GM18498 (cell line): ENCODE results near the gene SLC22A2.
"Not testable (repeated sequence)": the region's sequence is repeated elsewhere in the genome, so short reads cannot be mapped to it uniquely, and the experiment has no call there.

Source experiments
- ATAC-seq: cut with Tn5 transposase; IDR thresholded peaks from one replicate; pipeline ENCODE4 v1.9.1; 2021; ENCODE audit warnings: mild to moderate bottlenecking, moderate library complexity; ENCODE audit not compliant: unreplicated experiment

Gene SLC22A2

DNA sequence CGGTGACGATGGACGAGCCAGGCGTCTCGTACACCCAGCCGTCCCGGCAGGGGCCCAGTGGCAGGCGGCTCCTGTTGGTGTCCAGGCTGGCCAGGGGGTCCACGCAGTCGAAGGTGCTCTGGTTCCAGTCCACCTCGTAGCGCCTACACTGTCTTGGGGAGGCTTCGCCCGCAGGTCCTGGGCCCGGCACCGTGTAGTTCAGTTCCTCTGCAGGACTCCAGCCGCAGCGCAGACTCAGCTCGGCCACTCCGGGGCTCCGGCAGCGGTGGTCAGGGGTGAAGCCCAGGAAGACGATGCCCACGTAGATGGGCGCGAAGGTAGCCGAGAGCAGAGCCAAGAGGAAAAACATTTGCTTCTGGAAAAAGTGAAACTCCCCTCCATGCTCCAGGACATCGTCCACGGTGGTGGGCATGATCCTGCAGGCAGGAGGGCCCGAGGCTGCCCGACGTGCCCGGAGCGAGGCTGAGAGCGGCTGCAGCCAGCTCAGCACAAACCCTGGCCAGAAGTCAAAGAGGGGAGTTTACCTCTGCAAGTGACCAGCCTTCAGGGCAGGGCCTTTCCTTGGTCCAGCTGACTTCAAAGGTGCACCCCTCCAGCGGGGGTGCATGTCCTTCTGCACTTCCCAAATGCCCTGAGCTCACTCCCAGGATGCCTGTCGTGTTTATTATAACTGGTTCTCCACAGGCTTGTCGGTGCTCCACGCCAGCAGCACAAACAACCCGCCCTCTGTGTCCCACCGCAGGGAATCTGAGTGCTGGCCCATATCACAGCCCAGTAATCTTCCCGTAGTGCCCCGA lies at the start of gene SLC22A2:
SLC22A2 (minus strand) TSS at position 476 of the 797 bp plus-strand sequence; CDS start at position 412, 64 bp downstream.
- no peak for ATAC-seq

DNA sequence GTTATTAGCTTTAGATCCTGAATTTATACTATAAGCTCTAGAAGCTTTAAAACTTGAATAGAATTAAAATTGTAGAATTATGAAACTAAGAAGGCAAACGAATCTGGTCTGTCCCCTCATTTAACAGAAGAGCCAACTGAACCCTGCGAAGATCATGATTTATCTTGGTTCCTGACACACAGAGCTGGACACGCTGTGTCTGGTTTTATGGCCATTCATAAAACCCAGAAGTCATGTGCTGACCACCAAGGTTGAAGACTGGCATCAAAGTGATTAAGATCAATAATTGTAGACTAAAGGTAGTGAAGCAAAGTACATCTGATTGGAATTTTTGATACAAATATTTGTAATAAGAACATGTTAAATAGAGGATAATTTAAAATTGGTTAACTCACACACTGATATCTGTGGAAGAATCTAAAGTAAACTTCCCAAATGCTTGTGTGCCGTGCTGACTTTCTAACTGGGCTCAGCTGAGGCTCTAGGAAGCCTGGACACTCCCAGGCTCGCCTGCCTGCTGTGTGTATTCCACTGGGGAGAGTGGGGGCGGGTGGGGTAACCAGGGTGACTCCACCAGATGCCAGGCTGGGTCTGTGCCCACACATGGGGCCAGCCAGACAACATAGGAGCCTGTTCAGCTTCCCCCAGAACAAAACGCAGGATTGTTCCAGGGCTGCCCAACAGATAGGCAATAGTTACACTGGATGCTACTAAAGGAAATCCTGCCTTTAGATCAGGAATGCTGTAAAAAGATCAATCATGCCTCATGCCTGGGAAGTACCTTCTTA lies 47.5 kb upstream of the SLC22A2 start:
- ATAC-seq: no peak

GRCh38 chr6:160303806-160304205 lies 45.2 kb upstream of the SLC22A2 start:
- ATAC-seq: no peak

DNA sequence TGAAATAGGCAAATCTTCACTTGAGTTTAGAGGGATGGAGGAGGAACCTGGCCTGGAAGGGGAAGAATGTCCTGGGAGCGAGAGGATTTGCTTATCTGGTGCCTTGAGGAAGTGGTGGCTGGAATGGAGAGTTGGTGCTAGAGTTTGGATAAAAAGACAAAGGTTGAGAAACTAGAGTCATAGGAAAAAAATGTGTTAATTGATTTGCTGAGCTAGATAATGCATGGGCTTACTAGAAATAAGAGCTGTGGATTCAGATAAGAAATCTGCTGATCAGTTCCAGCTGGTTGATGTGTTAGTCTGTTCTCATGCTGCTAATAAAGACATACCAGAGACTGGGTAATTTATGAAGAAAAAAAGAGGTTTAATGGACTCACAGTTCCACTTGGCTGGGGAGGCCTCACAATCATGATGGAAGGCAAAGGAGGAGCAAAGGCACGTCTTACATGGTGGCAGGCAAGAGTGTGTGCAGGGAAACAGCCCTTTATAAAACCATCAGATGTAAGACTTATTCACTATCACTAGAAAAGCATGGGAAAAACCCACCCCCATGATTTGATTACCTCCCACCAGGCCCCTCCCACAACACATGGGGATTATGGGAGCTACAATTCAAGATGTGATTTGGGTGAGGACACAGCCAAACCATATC lies 43.9 kb upstream of the SLC22A2 start:
- not testable (repeated sequence) for ATAC-seq

DNA sequence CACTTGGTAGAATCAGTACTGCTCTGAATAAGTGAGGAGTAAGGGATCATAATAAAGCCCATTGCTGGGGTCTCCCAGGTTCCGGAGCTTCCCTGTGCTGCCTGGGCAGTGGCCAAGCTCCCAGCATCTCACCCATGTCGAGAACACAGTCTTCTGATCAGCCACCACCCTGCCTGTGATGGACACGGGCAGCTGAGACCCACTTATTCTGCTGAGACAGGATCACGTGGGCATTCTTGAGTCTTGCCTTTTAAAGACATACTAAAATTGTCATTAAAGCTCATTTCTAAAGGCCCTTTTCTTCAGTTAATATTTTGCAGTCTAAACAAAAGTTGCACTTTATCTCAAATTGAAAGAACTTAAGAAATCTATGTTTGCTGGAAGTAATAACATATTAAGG lies 42.7 kb upstream of the SLC22A2 start:
- no peak for ATAC-seq

DNA sequence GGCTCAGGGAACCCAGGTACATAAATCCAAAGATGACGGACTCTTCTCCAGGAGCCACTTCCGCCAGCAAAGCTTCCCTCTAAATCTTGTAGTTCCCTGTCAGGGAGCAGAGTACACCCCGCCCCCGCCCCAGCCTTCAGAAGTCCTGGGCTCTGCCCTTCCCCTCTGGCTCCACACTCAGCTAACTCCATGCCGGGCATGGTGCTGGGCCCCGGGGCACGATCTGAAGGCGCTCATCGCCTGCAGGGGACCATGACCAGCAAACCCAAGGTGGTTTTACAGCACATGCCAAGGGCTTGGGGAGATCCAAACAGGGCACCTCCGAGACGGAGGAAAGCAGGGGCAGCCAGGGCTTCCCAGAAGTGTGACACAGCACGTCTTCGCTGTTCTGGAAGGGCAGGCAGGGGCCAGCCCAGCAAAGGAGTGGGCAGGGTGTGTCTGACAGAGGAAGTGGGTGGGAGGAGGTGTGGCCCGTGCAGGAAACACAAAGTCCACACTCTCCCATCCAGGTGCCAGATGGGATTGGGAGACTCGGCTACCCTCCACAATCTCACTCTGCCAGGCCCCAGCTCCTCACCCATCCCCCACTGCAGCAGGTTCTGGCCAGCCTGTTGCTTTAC lies 41.6 kb upstream of the SLC22A2 start:
- no peak for ATAC-seq

- no peak for ATAC-seq
Observed at GRCh38 chr6:160299559-160299958, 40.9 kb upstream of the SLC22A2 start.

DNA sequence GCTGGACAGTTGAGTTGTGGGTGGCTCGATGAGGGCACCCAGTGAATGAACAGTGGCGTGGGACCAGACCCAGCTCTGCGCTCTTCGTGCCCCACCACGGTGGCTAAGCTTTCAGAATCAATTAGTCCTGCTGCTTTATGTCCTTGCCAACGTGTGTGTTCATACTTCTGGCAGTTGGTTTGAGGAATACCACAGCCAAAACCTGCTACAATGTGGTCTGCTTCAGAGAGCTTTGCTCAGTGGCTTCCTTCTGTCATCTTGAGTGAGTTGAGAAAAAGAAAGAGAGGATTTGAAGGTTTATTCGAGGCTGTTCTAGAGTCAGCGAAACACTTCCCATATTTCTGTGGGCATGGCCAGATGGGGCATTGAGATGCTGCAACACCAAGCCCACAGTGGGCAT lies 39.5 kb upstream of the SLC22A2 start:
- ATAC-seq: no peak

DNA sequence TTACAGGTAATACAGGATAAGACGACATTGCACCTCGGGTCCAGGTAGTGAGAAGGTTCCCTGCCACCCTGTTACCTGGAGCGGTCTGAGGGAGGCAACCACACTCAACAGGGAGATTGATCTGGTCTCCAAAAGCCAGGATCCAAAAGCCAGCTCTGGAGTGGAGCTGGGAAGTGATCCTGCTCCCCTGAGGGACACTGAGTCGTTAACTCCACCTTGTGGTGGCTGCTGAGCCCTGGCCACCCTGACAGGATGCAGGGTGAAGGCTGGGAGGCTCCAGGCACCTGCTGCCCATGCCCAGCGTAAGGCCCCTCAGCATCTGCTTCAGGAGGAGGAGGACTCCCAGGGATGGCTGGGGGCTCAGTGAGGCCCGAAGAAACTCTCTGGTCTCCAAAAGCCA lies 38.7 kb upstream of the SLC22A2 start:
- ATAC-seq: no peak

DNA sequence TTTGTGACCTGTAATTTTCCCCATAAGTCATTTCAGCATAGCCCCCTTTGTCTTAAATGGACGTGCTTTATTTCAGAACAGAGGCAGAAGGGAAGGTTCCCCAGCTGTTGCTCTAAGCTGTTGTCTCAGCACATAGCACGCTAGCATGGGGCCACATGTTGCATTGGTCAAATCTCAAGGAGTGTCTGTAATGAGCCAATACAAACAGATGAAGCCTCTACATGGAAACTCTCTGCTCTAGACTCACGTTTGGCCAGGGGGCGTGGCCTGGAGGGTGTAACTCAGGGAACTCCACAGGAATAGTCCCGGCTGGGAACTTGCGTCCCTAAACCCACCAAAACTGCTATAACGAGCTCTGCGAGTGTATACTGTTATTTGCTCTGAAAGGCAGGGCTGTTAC lies 35.2 kb upstream of the SLC22A2 start:
- ATAC-seq: no peak

DNA sequence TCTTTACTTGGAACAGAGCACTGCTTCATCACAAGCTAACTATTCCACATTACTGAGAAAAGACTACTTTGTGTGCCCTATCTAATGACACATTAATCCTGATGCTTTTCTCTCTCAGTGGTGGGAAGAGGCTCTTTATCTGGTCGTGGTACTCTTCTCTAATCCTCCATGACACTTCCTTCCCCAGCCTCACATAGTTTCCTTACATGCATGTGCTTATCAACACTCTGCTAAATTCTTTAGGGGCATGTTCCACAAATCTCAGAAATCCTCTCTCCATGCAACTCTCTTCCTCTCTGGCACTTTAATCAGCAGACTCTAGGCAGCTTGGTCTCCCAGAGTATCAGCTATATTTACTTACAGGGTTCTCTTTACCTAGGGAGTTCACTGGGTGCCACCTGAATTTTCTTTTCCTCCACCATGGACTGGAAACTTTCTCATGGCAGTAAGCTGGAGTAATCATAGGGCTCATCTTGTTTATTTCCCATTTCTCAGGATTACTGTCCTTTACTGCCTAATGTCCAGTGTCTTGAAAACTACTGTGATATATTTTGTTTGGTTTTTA lies 27.0 kb upstream of the SLC22A2 start:
- no peak for ATAC-seq

DNA sequence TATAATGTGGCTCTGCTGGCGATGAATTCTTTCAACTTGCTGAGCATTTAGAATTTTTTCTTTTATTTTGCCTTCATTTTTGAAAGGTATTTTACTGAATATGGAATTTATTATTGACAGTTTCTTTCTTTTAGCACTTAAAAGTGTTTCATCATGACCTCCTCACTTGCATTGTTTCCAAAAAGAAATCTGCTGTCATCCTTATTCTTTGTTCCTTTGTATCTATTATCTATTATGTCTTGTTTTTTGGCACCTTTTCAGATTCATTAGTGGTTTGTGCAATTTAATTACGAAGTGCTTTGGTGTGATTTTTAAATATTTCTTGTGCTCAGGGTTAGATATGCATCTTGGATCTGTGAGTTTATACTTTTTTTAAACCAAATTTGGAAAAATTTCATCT lies 26.0 kb upstream of the SLC22A2 start:
- ATAC-seq: no peak

DNA sequence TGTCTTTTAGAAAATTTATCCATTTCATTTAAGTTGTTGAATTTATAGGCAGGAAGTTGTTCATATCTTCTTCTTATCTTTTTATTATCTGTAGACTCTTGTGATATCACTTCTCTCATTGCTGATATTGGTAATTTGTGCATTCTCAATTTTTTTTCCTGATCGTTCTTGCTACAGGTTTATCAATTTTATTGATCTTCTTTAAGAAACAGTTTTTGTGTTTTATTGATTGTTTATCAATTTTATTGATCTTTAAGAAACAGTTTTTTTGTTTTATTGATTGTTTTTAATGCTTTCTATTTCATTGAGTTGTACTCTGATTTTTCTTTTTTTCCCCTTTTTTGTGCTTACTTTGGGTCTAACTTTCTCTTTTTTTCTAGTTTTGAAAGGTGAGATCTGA lies 23.8 kb upstream of the SLC22A2 start:
- ATAC-seq: no peak

DNA sequence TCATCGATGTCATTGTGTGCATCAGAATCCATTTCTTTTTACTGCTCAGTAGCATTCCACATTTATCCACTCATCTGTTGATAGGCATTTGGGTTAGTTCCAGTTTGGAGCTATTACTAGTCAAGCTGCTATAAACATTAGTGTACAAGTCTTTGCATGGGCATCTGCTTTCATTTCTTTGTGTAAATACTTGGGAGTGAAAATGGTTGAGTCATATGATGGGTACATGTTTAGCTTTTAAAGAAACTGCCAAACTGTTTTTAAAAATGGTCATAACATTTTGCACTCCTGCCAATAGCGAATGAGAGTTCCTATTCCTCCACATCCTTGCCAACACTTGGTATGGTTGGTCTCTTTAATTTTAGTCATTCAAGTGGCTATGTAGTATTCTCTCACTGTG lies 21.2 kb upstream of the SLC22A2 start:
- ATAC-seq: no peak

GRCh38 chr6:160278786-160279310 lies 20.2 kb upstream of the SLC22A2 start:
- ATAC-seq: no peak

- ATAC-seq: no peak
Observed at GRCh38 chr6:160278311-160278710, 19.7 kb upstream of the SLC22A2 start.

- ATAC-seq: no peak
Observed at GRCh38 chr6:160277546-160277945, 18.9 kb upstream of the SLC22A2 start.

DNA sequence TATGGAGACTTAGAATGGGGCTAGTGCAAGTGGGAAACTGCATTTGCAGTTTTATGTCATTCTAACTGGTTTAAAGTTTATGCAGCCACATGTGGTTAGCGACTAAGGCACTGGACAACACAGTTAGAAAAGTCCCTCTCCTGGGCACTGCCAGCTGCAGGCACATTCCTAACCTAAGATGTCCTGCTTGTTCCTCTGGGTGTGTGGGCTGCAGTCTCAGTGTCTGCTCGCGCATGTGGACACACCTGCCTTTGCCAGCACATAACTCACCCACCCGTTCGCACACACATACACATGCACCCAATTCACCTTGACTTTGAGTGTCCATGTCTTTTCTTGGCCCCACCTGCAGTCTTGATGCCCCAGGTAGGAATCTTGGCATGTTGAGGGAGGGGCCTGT lies 18.5 kb upstream of the SLC22A2 start:
- ATAC-seq: no peak

GRCh38 chr6:160276126-160276525 lies 17.5 kb upstream of the SLC22A2 start:
- no peak for ATAC-seq

DNA sequence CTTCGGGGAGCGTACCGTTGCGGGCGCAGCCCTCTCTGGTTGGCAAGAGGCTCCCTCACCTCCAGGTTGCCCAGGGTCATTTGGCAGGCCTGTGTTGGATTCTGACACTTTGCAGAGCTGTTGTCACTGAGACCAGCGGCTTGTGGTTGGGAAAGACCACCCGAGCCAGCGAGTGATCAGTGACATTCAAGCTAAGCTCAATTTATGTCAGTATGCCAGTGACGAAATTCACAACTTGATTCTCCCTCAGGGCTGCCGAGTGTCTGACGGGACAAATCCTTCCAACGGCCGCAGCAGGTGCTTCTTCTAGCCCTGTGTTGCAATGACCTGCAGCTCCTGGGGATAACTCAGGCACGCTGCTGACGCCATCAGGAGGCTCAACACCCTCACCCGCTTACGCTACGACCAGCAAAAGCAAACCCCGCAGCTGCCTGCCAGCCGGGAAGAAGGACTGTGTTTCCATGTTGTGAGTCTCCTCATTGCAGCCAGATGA lies 16.9 kb upstream of the SLC22A2 start:
- ATAC-seq: no peak
